Epithelial cell of proximal tubule (primary cell): Measurements from ENCODE around the gene MED17. TPM values are rescaled to one million over a fixed set of nuclear protein-coding genes. Genes with fewer than 3 reads are reported as not detected.

ENCODE experiments used
- DNase-seq: peaks from one replicate; pipeline ENCODE4 v3.0.0-alpha.2; 2011; ENCODE audit warnings: low read depth
- H3K4me3 ChIP-seq: 2 replicates; pipeline ENCODE4 v1.5.1; 2011; ENCODE audit warnings: low read depth, mild to moderate bottlenecking, low read length
- CTCF ChIP-seq: conservative IDR thresholded peaks from 2 replicates; pipeline ENCODE4 v1.5.1; 2012; ENCODE audit warnings: low read depth, mild to moderate bottlenecking, low read length
- total RNA-seq: library from RNA; depleted of rRNA; stranded (reverse); fragments of >200 nt; gene quantifications from 2 replicates; pipeline ENCODE4 v1.2.3, GENCODE V29; 2015

MED17 gene
- total RNA-seq, 1 donor from 2014 or later, result 26.9 TPM

GRCh38 chr11:93827363-93827762, 43.3 kb downstream of the MED17 start:
- no peak overlapping the region for H3K4me3 ChIP-seq
- TF ChIP-seq CTCF, result no peak
- no peak for DNase-seq

- no peak for TF ChIP-seq CTCF
- no peak overlapping the region for H3K4me3 ChIP-seq
- no peak for DNase-seq
These were observed 45.5 kb downstream of the MED17 start for GRCh38 chr11:93829598-93829997.

GRCh38 chr11:93831343-93832127, 47.5 kb downstream of the MED17 start:
- no peak overlapping the region for H3K4me3 ChIP-seq
- no peak for TF ChIP-seq CTCF

DNA sequence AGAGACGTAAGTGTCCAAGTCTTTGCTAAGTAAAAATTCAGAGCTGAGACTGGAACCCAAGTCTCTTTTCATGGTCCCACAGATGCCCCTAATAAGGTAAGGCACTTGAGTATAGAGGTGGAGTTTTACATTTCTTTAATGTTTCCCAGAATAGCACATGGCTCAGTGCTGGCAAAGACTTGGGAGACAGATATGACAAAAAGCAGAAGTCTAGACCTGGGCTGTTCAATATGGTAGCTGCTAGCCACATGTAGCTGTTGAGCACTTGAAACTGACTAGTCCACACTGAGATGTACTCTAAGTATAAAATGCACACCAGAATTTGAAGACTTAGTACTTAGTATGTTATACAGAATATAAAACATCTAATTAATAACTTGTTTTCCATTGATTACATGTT, 48.7 kb downstream of the MED17 start:
- H3K4me3 ChIP-seq, result no peak overlapping the region
- DNase-seq, result no peak
- no peak for TF ChIP-seq CTCF

More at GRCh38 chr11:93831343-93832127, 47.5 kb downstream of the MED17 start:
- no peak for DNase-seq

DNA sequence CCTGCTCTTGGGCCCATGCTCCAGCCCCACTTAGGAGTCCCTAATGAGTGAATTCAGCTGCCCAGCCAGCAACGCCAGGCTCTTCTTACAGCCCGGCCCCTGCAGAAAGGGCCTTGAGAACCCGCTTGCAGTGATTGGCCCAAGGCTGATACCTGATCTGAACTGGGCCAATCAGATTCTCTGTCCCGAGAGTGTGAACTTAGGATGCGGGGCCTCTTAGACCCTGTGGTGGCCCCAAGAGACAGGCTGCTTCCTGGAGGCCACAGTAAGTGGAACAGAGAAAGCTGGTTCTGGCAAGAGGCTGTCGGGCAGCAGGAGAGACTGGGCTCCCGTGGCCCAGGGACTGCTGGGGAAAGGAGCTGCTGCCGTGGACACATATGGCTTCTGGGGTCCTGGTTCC, 54.9 kb downstream of the MED17 start:
- TF ChIP-seq CTCF, result no peak
- H3K4me3 ChIP-seq, result no peak overlapping the region
- no peak for DNase-seq

DNA sequence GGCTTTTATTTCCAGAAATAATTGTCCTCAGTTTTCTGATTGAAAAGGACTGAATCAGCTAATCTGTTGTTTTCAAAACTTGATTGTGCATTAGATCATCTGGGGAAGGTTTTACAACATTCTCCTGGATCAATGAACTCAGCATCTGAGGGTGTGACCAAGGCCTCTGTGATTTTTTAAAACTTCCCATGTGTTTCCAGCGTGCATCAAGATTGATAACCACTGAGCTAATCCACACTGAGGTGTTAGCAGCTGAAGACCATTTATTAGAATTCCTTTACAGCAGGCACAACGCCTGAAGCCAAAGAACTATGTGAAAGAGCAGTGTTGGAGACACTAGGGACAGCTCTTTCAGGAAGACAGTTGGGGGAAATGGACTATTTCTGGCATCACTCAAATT, 56.1 kb downstream of the MED17 start:
- no peak overlapping the region for H3K4me3 ChIP-seq
- DNase-seq, result no peak
- TF ChIP-seq CTCF, result no peak

- no peak for DNase-seq
- no peak overlapping the region for H3K4me3 ChIP-seq
- no peak for TF ChIP-seq CTCF
These were observed 56.9 kb downstream of the MED17 start for GRCh38 chr11:93840981-93841380.
